HG03139 (cell line): ENCODE data around the gene OSBPL1A.

Experiments
- ATAC-seq: cut with Tn5 transposase; IDR thresholded peaks from one replicate; pipeline ENCODE4 v1.9.1; 2021; ENCODE audit not compliant: unreplicated experiment

Gene OSBPL1A

DNA sequence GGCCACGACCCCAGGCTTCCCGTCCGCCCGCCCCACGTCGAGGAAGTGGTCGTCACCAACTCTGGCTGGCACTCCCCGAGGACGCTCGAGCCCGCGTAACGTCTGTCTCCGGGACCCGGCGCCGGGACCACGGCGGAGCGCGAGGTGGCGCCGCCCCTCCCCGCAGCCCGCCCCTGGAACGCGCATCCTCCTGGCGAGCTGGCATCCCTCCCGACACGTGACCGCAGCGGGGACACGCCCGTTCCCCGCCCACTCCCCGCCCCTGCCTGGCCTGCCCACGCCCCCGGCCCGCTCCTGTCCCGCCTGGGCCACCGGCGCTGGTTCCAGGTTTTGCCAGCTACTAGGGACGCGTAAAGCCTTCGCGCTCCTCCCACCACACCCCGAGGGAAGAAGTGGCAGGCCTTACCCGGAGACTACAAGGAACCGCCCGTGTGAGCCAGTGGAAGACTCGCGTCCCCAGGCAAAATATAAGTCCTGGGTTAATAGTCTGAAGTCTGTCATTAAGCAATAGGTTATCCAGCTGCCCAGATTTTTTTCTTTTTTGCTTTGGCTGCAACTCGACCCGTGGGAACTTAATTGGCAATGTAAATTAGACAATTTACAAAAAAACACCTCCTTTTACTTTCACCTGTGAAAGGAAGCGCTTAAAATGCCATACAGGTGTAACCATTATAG, at the start of gene OSBPL1A:
TSS of gene OSBPL1A (minus strand) at position 131 of the 675 bp plus-strand sequence. CDS start 20,291 bp downstream, outside the sequence.
- peak; percentile 76 for ATAC-seq

DNA sequence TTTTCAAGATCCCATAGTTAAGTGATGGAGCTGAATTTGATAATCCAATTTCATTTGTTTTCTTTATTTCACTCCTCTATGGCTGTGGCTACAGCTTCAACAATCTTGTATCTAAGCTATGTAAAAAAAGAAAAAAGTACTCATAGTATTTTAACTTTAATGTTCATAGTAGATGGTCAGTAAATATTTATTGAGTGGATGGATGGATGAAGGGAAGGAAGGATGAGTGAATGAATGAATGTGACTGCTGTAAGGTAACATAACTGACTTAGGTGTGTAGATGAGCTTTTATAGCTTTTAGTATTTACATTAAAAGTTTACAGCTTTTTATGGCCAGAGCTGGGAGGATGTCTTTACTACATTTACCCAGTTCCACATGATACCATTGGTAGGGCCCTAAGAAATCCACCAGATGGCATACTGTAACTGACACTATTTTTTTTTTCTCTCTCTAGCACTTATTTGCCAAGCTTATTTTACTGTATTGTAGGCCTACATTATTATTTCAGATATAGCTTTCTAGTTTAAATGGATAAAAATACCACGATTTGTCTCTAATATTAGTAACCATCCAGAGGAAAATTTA, 49.4 kb upstream of the OSBPL1A start:
- ATAC-seq, result no peak

DNA sequence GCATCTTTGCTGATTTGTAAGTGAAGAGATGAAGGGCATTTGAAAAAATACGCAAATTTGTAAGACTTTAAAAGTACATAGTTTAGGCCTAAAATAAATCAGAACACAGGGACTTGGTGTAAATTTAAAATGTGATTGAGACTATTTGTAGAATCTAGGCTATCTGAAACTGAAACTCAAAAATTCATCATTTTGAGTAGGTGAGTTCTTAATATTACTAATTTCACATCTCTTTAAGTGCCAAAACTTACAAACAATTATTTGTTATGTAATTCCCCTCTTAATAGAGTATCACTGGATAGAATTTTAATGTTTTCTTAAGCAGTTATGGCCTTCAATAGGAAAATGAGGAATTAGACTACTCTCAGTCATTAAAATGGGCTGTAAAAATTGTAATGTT, 48.8 kb upstream of the OSBPL1A start:
- no peak for ATAC-seq

DNA sequence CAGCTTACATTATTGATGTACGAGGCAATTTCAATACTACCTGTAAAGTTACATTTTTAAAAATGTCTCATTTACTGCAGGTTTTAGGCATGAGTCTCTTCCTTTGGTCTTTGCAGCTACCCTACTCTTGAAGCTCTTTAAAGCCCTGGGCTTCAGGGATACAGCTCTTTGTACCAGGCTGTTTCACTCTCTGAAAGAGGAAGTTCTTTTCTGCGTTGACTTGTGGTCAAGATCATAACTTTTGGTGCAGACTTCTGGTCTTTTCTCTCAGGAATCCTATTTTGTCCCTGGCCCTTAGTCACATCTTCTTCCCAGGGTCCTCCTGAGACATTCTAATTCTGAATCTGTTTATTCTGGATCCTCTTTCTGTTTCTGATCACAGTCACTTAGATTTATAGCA, 46.2 kb upstream of the OSBPL1A start:
- ATAC-seq, result no peak

DNA sequence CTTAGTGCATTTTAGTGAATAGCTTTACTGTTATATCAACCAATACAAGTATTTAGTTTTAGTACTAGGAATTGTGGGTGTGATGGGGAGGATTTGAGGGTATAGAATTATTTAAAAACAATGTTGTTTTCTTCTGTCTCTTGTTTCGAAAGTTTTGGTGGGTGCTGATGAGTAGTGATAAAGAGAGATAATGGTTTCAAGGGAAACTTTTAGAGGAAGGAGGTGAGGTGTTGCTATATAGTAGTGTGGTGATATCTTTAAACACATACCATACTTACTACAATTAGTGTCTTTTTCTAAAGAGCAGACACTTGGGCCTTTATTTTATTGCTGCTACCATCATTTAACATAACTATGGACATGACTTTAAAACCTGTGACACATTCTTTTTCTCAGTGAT, 39.3 kb upstream of the OSBPL1A start:
- no peak for ATAC-seq

DNA sequence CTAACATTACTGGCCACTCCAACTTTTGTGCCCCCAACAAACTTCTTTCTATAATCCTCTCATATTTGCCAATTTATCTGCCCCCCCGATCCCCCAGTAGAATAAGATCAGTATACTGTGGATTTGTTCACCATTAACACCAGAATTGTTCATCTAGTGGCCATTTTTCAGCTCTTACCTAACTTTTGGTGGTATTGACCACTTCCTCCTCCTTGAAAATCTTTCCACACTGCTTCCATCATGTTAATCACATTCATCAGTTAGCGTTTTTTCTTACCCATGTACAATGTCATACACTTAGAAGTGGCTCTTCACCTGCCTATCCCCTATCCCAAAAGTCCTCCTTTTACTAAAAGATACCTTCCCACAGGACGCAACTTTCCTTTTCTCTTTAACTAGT, 35.0 kb upstream of the OSBPL1A start:
- no peak for ATAC-seq

DNA sequence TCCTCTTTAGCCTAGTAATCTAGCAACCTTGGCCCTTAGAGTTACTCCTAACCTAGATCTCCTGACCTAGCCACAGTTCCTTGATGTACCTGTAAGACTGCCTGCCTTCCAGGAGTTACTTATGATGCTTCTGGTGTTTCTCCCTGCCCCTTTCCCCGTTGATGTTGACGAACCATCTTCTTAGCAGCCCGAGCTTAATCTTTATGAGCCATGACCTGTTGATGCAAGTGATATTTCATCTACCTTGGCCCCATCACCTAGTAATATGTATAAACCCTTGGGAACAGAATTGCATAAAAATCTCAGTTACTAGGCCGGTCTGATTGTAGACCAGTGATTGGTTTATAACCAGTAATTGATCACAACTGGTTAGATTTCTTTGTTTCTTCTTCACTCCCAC, 31.6 kb upstream of the OSBPL1A start:
- no peak for ATAC-seq

DNA sequence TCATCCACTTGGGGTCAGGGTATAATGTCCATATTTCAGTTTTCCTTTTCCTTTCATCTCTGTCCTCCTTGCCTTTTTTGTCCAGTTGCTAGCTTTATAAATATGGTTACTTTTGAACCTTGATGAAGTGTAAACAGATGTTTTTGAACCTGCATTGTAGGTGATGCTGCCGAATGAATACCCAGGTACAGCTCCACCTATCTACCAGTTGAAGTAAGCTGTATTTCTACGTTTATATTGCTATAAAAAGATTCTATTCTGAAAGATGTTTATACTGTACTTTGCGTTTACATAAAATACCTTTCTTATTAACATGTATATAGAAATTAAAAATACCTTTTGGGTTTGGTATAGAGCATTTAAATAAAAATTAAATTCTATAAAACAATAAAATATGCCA, 31.1 kb upstream of the OSBPL1A start:
- no peak for ATAC-seq

DNA sequence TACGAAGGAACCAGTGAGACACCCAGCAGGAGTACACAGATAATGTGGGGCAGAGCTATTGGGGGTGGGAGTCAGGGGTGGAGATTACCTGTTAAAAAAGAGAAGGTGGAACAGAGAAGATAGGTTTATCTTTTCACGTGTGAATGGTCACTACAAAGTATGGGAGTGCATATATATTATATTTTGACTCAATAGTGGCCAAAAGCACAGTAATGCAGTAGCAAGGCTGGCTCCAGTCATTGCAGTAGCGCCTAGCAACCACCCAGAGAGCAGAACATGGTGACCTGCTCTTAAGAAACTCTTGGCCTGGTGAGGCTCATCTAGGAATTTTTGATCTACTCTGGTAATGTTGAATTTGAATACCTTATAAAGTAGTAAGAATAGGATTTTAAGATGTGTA, 29.9 kb upstream of the OSBPL1A start:
- no peak for ATAC-seq

DNA sequence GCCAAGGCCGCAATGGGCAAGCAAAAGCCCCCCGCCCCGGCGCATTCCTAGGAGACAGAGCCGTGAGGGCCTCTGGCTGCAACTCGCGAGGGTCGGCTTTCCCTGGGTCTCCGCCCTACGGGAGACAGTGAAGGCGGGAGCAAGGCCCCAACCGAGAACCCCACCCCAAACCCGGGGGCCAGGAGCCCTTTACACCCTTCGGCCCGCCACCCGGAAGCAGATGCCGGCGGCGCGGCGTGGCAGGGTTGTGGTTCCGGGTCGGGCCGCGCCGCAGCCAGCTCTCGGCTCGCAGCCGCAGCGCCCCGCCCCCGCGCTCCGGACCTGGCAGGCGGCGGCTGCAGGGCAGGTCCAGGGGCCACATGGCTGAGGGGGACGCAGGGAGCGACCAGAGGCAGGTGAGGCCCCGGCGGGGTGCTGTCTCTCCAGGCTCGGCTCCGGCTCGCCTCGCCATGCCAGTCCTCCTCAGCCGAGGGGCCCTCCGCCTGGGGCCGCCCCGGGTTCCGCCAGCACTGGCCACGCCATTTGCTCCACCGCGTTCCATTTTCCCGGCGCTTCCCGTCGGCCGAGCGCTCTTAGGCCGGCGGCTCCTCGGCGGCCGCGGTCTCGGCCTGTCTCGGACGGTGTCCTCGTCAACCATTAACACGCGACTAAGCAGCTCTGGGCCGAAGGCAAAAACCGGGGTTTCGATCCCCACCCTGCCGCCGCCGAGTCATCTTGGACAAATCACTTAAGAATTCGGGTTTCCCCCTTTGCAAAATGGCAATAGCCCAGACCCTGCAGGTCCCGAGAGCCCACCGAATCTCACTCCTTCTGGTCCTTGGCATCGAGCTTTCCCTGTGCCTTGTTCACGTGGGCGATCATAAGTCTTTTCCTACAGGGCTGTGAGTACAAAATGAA, 29.0 kb upstream of the OSBPL1A start, which contains the start of gene IMPACT:
TSS of gene IMPACT (plus strand) at position 273 of the 897 bp plus-strand sequence. CDS start at position 360, 87 bp downstream.
- ATAC-seq, result peak; percentile 90

DNA sequence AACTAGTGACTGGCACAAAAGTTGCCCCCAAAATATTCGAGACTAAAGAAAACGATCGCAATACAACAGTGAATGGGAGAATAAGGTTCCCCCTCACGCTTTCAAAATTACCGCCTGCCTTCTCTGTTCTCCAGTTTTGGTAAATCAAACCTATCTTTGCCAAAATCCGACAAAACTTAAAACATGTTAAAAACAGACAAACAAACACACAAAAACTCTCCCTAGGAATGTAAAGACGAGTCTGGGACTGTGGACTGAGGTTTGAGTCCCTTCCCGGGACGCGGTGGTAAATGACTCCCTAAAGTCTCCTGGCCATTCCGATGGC, 28.4 kb upstream of the OSBPL1A start:
- no peak for ATAC-seq

DNA sequence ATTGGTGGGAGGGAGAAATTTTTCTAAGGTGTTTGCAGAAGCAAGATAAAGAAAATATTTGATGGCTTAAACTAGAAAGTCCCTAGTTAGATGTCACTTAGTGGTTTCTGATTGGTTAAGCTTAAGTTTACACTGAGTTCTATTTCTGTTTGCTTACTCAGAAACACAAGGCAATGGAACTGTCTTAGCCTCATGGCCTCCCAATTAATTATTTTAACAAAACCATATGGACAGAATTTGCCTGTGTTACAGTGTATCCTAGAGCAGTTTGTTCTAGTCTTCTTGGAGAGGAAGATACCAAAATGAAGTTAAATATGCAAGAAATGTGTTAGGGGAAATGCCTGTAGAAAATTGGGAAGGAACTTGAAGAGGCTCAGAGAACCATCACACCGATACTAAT, 24.2 kb upstream of the OSBPL1A start:
- no peak for ATAC-seq

DNA sequence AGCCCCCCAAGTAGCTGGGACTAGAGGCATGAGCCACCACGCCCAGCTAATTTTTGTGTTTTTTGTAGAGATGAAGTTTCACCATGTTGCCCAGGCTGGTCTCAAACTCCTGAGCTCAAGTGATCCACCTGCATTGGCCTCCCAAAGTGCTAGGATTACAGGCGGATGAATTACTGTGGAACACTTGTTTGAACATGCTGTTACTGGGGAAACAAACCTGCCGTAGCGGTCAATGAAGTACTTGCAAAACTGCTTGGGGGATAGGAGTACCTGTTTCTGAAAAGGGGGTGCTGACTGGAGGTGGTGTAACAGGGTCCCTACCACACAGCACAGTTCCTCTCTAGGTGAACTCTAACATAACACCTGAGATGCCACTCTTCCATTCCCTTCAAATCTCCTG, 22.9 kb upstream of the OSBPL1A start:
- ATAC-seq, result no peak

DNA sequence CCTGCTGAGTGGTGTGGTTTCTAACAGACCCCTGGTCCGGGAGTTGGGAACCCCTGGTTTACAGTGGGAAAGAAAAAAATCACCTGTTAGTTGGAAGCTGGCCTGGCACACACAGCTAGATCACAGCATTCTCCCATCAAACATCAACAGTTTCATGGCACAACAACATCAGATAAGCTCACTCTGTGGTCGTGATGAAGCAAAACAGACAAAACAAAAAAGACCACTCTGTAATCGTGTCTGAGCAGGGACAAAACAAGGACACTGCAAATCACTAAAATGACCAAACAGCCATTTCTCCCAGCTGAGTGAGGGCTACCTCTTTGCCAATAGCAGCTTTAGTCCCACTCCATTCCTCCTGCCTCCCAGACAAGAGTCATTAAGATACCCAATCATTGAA, 19.9 kb upstream of the OSBPL1A start:
- ATAC-seq, result no peak

DNA sequence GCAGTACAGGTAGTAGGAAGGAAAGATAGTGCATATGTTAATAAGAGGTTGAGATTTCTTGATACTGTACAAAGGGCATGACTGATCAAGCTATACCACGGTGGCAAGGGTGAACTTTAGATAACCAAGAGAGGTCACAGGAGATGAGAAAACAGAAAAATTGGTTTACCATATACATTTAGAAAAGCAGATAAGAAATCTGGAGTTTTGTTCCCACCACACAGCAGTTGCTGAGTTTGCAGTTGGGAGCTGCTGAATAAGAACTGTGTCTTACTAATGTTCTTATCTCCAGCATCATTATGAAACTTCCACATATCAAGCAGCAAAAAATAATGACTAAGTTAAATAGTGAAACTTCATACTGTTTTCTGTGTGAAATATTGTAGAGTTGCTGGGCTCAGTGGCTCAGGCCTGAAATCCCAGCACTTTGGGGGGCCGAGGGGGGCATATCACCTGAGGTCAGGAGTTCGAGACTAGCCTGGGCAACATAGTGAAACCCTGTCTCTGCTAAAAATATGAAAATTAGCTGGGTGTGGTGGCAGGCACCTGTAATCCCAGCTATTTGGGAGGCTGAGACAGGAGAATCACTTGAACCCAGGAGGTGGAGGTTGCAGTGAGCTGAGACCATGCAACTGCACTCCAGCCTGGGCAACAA, 16.9 kb upstream of the OSBPL1A start:
- ATAC-seq, result no peak

DNA sequence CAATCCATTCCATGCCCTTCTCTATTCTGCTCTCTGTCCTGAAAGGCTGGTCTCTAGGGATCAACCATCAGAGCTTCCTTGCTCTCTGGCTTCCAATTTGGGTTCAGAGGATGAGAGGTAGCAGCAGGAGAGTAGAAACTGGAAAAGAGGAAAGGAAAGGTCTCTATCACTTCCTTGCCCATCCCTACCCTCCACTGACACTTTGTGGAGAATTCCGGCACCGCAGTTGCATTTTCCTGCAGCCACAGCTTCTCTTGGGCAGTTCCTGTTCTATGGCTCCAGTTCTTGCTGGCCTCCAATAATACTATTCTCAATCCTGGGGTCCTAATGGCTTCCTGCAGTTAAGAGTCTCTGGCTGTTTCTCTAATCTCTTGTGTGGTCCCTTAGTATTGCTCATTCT, 15.5 kb upstream of the OSBPL1A start:
- ATAC-seq, result no peak

DNA sequence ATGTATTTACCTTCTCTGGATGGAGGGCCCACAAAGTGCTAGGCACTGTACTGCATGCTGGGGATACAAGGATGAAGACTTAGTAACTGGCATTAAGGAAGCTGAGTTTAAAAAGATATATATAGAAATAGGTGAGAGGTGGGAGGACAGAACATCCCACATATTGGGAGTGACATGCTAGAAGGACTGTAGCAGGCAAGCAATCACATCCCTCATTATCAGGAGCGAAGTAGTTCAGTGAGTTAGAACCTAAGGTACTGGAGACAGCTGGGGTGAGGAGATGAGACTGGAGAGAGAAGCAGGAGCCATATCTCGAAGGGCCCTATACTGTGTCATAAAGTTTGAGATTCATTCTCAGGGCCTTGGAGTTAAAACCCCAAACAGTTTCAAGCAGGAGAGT, 10.9 kb upstream of the OSBPL1A start:
- no peak for ATAC-seq

DNA sequence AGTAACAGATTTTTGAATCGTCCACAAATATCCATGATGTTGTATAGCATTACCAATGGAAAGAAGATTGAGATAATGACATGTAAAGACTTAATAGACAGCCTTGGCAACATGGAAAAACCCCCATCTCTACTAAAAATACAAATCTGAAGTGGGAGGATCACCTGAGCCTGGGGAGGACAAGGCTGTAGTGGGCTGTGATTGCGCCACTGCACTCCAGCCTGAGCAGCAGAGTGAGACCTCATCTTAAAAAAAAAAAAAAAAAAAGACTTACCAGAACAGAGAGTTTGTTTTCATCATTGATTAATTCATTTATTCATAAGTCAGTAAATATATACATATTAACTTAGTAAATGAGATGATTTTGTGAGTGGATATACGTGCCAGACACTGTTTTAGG, 7.0 kb upstream of the OSBPL1A start:
- no peak for ATAC-seq

DNA sequence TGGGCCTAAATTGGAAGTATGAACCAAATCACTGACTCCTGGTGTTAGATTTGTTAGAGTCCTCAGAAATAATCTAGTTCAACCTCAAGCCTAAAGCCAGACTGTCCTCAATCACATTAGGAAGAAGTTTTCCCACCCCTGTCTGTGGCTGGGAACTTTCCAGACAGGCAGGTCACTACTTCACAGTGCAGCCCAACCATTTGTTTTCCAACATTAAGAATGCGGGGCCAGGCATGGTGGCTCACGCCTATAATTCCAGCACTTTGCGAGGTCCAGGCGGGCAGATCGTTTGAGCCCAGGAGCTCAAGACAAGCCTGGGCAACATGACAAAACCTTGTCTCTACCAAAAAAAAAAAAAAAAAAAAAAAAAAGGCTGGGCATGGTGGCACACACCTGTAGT, 5.5 kb upstream of the OSBPL1A start:
- no peak for ATAC-seq

DNA sequence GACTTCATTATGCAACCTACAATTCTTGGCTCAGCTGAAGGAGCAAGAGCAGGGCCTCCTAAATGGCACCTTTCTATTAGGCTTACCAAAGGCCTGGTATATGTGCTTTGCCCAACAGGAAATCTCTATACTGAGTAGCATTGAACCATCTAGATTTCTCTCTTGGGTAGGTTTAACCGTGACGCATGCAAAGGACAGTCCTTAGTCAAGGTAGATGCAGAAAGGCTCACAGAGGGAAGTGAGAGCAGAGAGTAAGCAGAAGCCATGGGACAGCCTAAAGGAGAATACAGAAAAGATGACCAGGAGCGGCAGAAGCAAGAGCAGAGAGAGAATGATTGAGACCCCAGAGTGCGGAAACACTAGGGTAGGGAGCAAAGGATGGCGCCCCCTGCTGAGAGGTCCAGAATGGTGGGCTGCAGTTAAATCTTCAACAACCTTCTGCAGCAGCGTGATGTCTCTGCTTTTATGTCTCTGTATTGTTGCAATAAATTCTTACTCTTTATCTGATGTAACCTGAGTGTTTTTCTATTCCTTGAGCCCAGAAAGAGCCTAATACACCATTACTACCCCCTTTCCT, 4.7 kb upstream of the OSBPL1A start:
- no peak for ATAC-seq

DNA sequence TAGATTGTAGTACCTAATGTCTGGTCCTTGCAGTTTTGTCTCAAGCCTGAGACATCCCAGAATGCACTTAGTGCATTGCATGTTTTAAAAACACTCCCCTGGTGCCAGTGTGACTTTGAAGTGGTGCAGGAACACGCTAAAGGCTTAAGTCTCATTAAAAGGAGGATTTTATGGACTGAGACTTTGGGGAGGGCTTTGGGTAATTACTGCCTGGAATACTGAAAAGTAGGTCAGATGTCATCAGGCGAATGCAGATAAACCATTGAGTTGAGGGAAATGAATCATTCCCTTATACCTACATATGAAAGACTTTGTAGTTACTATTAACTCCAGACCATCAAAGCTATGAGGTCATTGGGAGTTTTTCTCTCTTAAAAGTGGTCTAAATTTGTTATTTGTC, 3.0 kb upstream of the OSBPL1A start:
- ATAC-seq, result no peak
